Endothelial cell of umbilical vein (primary cell): ENCODE measurements around the gene PERCC1. TPM values are rescaled to one million over a fixed set of nuclear protein-coding genes. Genes with fewer than 3 reads are reported as not detected.

Source experiments
- BruUV-seq: library from RNA; stranded (reverse); fragments of 400-500 nt; replicated peaks from 2 replicates; lab custom pipeline; 2021; lab: Mats Ljungman, UMichigan
- CTCF ChIA-PET: fragments of 300-600, 350-600 bp; sonication (Branson Sonifier 250); formaldehyde crosslinking; loops from one replicate; lab custom pipeline; 2021; ENCODE audit warnings: antibody characterized with exemption, inconsistent platforms; lab: Charles Lee
- POLR2A ChIA-PET: fragments of 300-600, 350-600 bp; sonication (Branson Sonifier 250); formaldehyde crosslinking; loops from one replicate; lab custom pipeline; 2021; ENCODE audit warnings: antibody characterized with exemption, inconsistent platforms; lab: Charles Lee
- DNase-seq: peaks from one replicate; pipeline ENCODE4 v3.0.0-alpha.2; 2011; ENCODE audit warnings: low read depth, low spot score
- FAIRE-seq: peaks from 2 replicates; lab custom pipeline; 2011; peaks lifted over from hg19 to GRCh38; lab: Jason Lieb, UNC
- H2AFZ ChIP-seq: 2 replicates; pipeline ENCODE4 v1.6.0; 2012; ENCODE audit warnings: low read depth, low read length, control low read depth, inconsistent platforms
- H3K27ac ChIP-seq: 2 replicates; pipeline ENCODE4 v1.5.1; 2011; ENCODE audit warnings: low read depth, mild to moderate bottlenecking, control low read depth, low read length, moderate library complexity; ENCODE audit not compliant: insufficient read depth
- H3K27me3 ChIP-seq, 2 experiments: 2 replicates each; pipeline versions ENCODE4 v1.6.0 to v1.6.1; 2011; ENCODE audit warnings: low read length in 2 of 2, mixed read lengths in 1 of 2; ENCODE audit not compliant: control insufficient read depth in 2 of 2, insufficient read depth in 2 of 2
- H3K36me3 ChIP-seq, 2 experiments: 2 replicates in 1 of 2; 3 replicates in 1 of 2; pipeline ENCODE4 v1.5.1; 2011; ENCODE audit warnings: low read length in 2 of 2, mild to moderate bottlenecking in 1 of 2, moderate library complexity in 1 of 2; ENCODE audit not compliant: control insufficient read depth in 2 of 2, insufficient read depth in 2 of 2; ENCODE audit errors: extremely low read depth in 1 of 2
- H3K4me1 ChIP-seq: 3 replicates; pipeline ENCODE4 v1.5.1; 2011; ENCODE audit warnings: mild to moderate bottlenecking, low read length; ENCODE audit not compliant: control insufficient read depth, insufficient read depth; ENCODE audit errors: extremely low read depth
- H3K4me2 ChIP-seq: 2 replicates; pipeline ENCODE4 v1.6.1; 2011; ENCODE audit warnings: low read length, control low read depth, mixed read lengths; ENCODE audit not compliant: insufficient read depth
- H3K4me3 ChIP-seq, 3 experiments: fragments of 200-600 bp in 1 of 3; sonication (generic), shearing (Covaris generic) in 1 of 3; replicated peaks in 1 of 3; 2 replicates each; pipeline ENCODE4 v1.5.1; 2011 to 2016; ENCODE audit warnings: control low read depth in 3 of 3, low read length in 3 of 3, mild to moderate bottlenecking in 2 of 3, inconsistent platforms in 1 of 3, low read depth in 1 of 3, moderate library complexity in 1 of 3; ENCODE audit not compliant: insufficient read depth in 1 of 3
- H3K79me2 ChIP-seq: 2 replicates; pipeline ENCODE4 v1.6.0; 2012; ENCODE audit warnings: low read length, inconsistent platforms; ENCODE audit not compliant: control insufficient read depth, insufficient read depth
- H3K9ac ChIP-seq: replicated peaks from 2 replicates; pipeline ENCODE3; 2011; ENCODE audit warnings: low read length, control low read depth; ENCODE audit not compliant: insufficient read depth; ENCODE audit errors: extremely low read depth
- H3K9me1 ChIP-seq: replicated peaks from 3 replicates; pipeline ENCODE4 v1.6.0; 2011; ENCODE audit warnings: mild to moderate bottlenecking, low read length; ENCODE audit not compliant: control insufficient read depth, insufficient read depth; ENCODE audit errors: extremely low read depth
- H3K9me3 ChIP-seq: replicated peaks from 2 replicates; pipeline ENCODE4 v1.5.1; 2012; ENCODE audit warnings: low read length, inconsistent platforms; ENCODE audit not compliant: control insufficient read depth, insufficient read depth
- H4K20me1 ChIP-seq: replicated peaks from 2 replicates; pipeline ENCODE3; 2011; ENCODE audit warnings: mild to moderate bottlenecking, low read length; ENCODE audit not compliant: control insufficient read depth, insufficient read depth; ENCODE audit errors: extremely low read depth
- CTCF ChIP-seq, 2 donors: IDR thresholded peaks; 1 replicate in 1 of 2; 2 replicates in 1 of 2; pipeline ENCODE4 v1.5.1; 2011; ENCODE audit warnings: low read length in 2 of 2, mild to moderate bottlenecking in 2 of 2, moderate library complexity in 2 of 2, control low read depth in 1 of 2, inconsistent platforms in 1 of 2, low read depth in 1 of 2; ENCODE audit not compliant: insufficient read depth in 1 of 2; ENCODE audit errors: extremely low read depth in 1 of 2
- EZH2 ChIP-seq: IDR thresholded peaks from 2 replicates; pipeline ENCODE4 v1.6.1; 2012; ENCODE audit warnings: borderline replicate concordance, low read depth, mild to moderate bottlenecking, moderate library complexity, low read length, inconsistent platforms; ENCODE audit not compliant: severe bottlenecking
- FOS ChIP-seq: IDR thresholded peaks from 2 replicates; pipeline ENCODE4 v1.6.1; 2011; ENCODE audit warnings: mild to moderate bottlenecking, low read length, moderate library complexity, borderline replicate concordance; ENCODE audit not compliant: insufficient read depth
- GATA2 ChIP-seq: IDR thresholded peaks from 2 replicates; pipeline ENCODE4 v1.7.0; 2011; ENCODE audit warnings: low read depth, mild to moderate bottlenecking, moderate library complexity, mixed read lengths, low read length; ENCODE audit not compliant: insufficient read length, insufficient read depth
- JUN ChIP-seq: IDR thresholded peaks from 2 replicates; pipeline ENCODE4 v1.6.1; 2011; ENCODE audit warnings: borderline replicate concordance, low read depth; ENCODE audit not compliant: insufficient read length, insufficient read depth
- MYC ChIP-seq: IDR thresholded peaks from one replicate; pipeline ENCODE4 v1.6.1; 2011; ENCODE audit warnings: mild to moderate bottlenecking, low read depth, low read length
- POLR2A ChIP-seq: IDR thresholded peaks from 2 replicates; pipeline ENCODE4 v1.6.1; 2012; ENCODE audit warnings: low read depth, mild to moderate bottlenecking, control low read depth, low read length
- POLR2AphosphoS5 ChIP-seq: IDR thresholded peaks from 2 replicates; pipeline ENCODE4 v1.6.1; 2012; ENCODE audit warnings: low read depth, mild to moderate bottlenecking, control low read depth, low read length, moderate library complexity; ENCODE audit not compliant: insufficient read depth
- dilution Hi-C: fragments of 300-500 bp; cut with MboI; formaldehyde crosslinking; loops from one replicate; pipeline ENCODE4 v1.15.0; 2019; ENCODE audit warnings: low sequenced_read_pairs; ENCODE audit not compliant: extremely low pct_ligation_motif_present
- intact Hi-C: fragments of 100-400 bp; cut with micrococcal nuclease; formaldehyde crosslinking; loops from one replicate; pipeline ENCODE4 v1.10.0; 2022
- polyA plus RNA-seq, 4 experiments: library from polyadenylated mRNA; depleted of rRNA in 3 of 4; stranded (reverse) in 3 of 4; unstranded in 1 of 4; fragments of >200 nt; gene quantifications; 2 replicates each; pipeline versions ENCODE4 v1.2.1 to v1.2.3, GENCODE V29; 2011 to 2012; ENCODE audit warnings: missing spikeins in 1 of 4
- total RNA-seq: library from RNA; stranded (reverse); gene quantifications from 2 replicates; pipeline ENCODE4 v1.2.3, GENCODE V29; 2021
- TF ChIP-seq, protein P1 (sequence below): IDR thresholded peaks from 2 replicates; pipeline ENCODE4 v1.6.1; 2011; ENCODE audit not compliant: insufficient read depth, insufficient read length

PERCC1 gene
- total and polyA plus RNA-seq, 2 donors (not counting 3 experiments of a cell fraction or from before 2014, with no cell fraction given), result not detected

GRCh38 chr16:1389762-1390161, 41.1 kb upstream of the PERCC1 start:
- TF ChIP-seq, protein P1, sequence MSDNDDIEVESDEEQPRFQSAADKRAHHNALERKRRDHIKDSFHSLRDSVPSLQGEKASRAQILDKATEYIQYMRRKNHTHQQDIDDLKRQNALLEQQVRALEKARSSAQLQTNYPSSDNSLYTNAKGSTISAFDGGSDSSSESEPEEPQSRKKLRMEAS, result no peak
- no peak for TF ChIP-seq GATA2
- TF ChIP-seq CTCF (IDR thresholded peaks at IDR 0.05; ENCODE audit: extremely low read depth in 1 of 2, insufficient read depth in 1 of 2, low read depth in 1 of 2, low read length in 2 of 2), result no peak
- TF ChIP-seq FOS, result no peak
- ChIA-PET CTCF (no interaction called here), POLR2A (no interaction called here)
- no peaks in the 10 kb centered on the region for H3K4me1 ChIP-seq
- no peak for DNase-seq
- no peak overlapping the region for H3K4me2 ChIP-seq
- BruUV-seq, result no TSS peak
- no peak for FAIRE-seq
- H3K36me3 ChIP-seq, result peaks cover 0 to 19% of the 10 kb centered on the region in 2 experiments
- no peaks in the 10 kb centered on the region for H3K27me3 ChIP-seq
- no peaks in the 10 kb centered on the region for H3K9me1 ChIP-seq
- dilution Hi-C loops, result no loop called here
- H2AFZ ChIP-seq, result no peak overlapping the region
- no peaks in the 10 kb centered on the region for H3K79me2 ChIP-seq
- intact Hi-C loops, result no loop called here
- no peak overlapping the region for H3K27ac ChIP-seq
- H3K9me3 ChIP-seq, result no peaks in the 10 kb centered on the region
- no peak overlapping the region for H3K4me3 ChIP-seq
- H4K20me1 ChIP-seq, result no peaks in the 10 kb centered on the region
- no peak overlapping the region for H3K9ac ChIP-seq

DNA sequence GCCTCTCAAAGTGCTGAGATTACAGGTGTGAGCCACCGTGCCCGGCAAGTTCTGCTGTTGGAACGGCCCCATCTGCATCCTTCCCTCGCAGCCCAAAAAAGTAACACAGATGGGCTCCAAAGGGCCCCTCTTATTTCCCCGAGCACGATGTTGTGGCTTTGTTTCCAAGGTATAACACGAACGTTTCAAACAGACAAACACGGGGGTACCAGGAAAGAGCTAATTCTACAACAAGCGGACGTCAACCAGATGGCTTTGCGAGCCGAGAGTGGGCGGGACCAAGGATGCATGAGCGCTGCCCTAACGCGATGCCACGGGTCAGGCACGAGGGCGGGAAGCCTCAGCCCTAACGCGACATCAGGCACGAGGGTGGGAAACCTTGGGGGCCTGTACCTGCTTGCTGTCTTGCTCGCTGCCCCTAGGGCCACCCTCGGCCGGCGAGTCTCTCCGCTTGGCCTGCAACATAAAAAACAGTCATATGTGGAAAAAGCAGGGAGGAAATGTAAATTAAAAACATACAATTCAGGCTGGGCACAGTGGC, 40.6 kb upstream of the PERCC1 start:
- intact Hi-C loops, result no loop called here

More for the DNA sequence above, 40.6 kb upstream of the PERCC1 start:
- Histone ChIP-seq H3K79me2 (no peaks in the 10 kb centered on the region), H3K9ac (no peak overlapping the region), H3K4me3 (no peak overlapping the region), H3K4me1 (no peaks in the 10 kb centered on the region), H2AFZ (no peak overlapping the region), H3K9me1 (no peaks in the 10 kb centered on the region), H3K27ac (no peak overlapping the region), H3K27me3 (no peaks in the 10 kb centered on the region), H3K4me2 (no peak overlapping the region), H3K9me3 (no peaks in the 10 kb centered on the region), H3K36me3 (peaks cover 0 to 19% of the 10 kb centered on the region in 2 experiments), H4K20me1 (no peaks in the 10 kb centered on the region)
- POLR2A ChIA-PET, result no interaction called here
- dilution Hi-C loops, result no loop called here
- no TSS peak for BruUV-seq
- CTCF ChIA-PET, result interaction anchor here (2.3 kb wide), 1 partner anchor 27 kb away, joined by 9 read pairs; no protein-coding TSS in a partner anchor
- DNase-seq, result no peak
- TF ChIP-seq CTCF (IDR thresholded peaks at IDR 0.05; ENCODE audit: extremely low read depth in 1 of 2, insufficient read depth in 1 of 2, low read depth in 1 of 2, low read length in 2 of 2) (no peak), POLR2AphosphoS5 (no peak), FOS (no peak), JUN (no peak), MYC (no peak), GATA2 (no peak), EZH2 (no peak), POLR2A (no peak)
- TF ChIP-seq, protein P1, result no peak
- no peak for FAIRE-seq
